OCI-LY3 (cell line): ENCODE data around the gene SCUBE1.

Source experiments
- H2AFZ ChIP-seq: fragments of 200-600, 300-600 bp; shearing (Covaris generic); 2 replicates; pipeline ENCODE4 v1.6.0; 2014; ENCODE audit warnings: antibody characterized with exemption, low read depth, low read length
- H3K27ac ChIP-seq: fragments of 200-600, 300-600 bp; sonication (generic); 2 replicates; pipeline ENCODE4 v1.5.1; 2014; ENCODE audit warnings: mild to moderate bottlenecking, low read length, moderate library complexity, mixed read lengths
- H3K27me3 ChIP-seq: fragments of 200-600, 300-600 bp; sonication (generic); 2 replicates; pipeline ENCODE4 v1.6.1; 2014; ENCODE audit warnings: low read depth, low read length, mixed read lengths
- H3K36me3 ChIP-seq: fragments of 200-600, 300-600 bp; sonication (generic); replicated peaks from 2 replicates; pipeline ENCODE3; 2014; ENCODE audit warnings: low read depth, low read length, mixed read lengths
- H3K4me1 ChIP-seq: fragments of 300-600, 200-600 bp; sonication (generic); 2 replicates; pipeline ENCODE4 v1.6.1; 2014; ENCODE audit warnings: low read length, mixed read lengths
- H3K4me2 ChIP-seq: fragments of 200-600, 300-600 bp; sonication (generic); 2 replicates; pipeline ENCODE4 v1.6.1; 2014; ENCODE audit warnings: low read length, mixed read lengths
- H3K4me3 ChIP-seq: fragments of 300-600, 200-600 bp; sonication (generic); 2 replicates; pipeline ENCODE4 v1.5.1; 2014; ENCODE audit warnings: antibody characterized with exemption, mild to moderate bottlenecking, low read length, moderate library complexity
- H3K79me2 ChIP-seq: fragments of 300-600, 200-600 bp; shearing (Covaris generic); 2 replicates; pipeline ENCODE4 v1.6.1; 2014; ENCODE audit warnings: mild to moderate bottlenecking, low read length, mixed read lengths
- H3K9ac ChIP-seq: fragments of 300-600, 200-600 bp; shearing (Covaris generic); 2 replicates; pipeline ENCODE4 v1.6.0; 2014; ENCODE audit warnings: mild to moderate bottlenecking, low read length, moderate library complexity
- H3K9me3 ChIP-seq: fragments of 200-600, 300-600 bp; shearing (Covaris generic); 2 replicates; pipeline ENCODE4 v1.6.1; 2014; ENCODE audit warnings: low read length, mixed read lengths; ENCODE audit not compliant: insufficient read depth
- H4K20me1 ChIP-seq: fragments of 200-600, 300-600 bp; sonication (generic); 2 replicates; pipeline ENCODE4 v1.6.1; 2016; ENCODE audit warnings: low read length, mixed read lengths; ENCODE audit not compliant: insufficient read depth
- CTCF ChIP-seq: fragments of 200-600, 300-600 bp; sonication (generic); IDR thresholded peaks from 2 replicates; pipeline ENCODE4 v1.5.1; 2014; ENCODE audit warnings: antibody characterized with exemption, low read length, low read depth
- EZH2phosphoT487 ChIP-seq: fragments of 200-600 bp; shearing (Covaris generic); IDR thresholded peaks from 2 replicates; pipeline ENCODE4 v1.6.1; 2018; ENCODE audit warnings: antibody characterized with exemption, mixed run types, low read depth

SCUBE1 gene

GRCh38 chr22:43277987-43278601 lies 65.1 kb downstream of the SCUBE1 start:
- H3K4me2 ChIP-seq, result no peak overlapping the region

GRCh38 chr22:43277091-43277490 lies 66.1 kb downstream of the SCUBE1 start:
- no peaks in the 10 kb centered on the region for H3K36me3 ChIP-seq
- no peak overlapping the region for H3K4me3 ChIP-seq
- TF ChIP-seq EZH2phosphoT487 (no peak), CTCF (no peak)
- no peak overlapping the region for H3K27ac ChIP-seq
- no peaks in the 10 kb centered on the region for H3K79me2 ChIP-seq
- no peaks in the 10 kb centered on the region for H3K4me1 ChIP-seq
- no peak overlapping the region for H2AFZ ChIP-seq
- H3K9ac ChIP-seq, result no peak overlapping the region
- no peak overlapping the region for H3K4me2 ChIP-seq
- H3K9me3 ChIP-seq, result no peaks in the 10 kb centered on the region
- H3K27me3 ChIP-seq, result 0 out of 2 replicates have a peak, but pooled peaks cover 12% of the 10 kb centered on the region
- no peaks in the 10 kb centered on the region for H4K20me1 ChIP-seq

More at GRCh38 chr22:43277987-43278601, 65.1 kb downstream of the SCUBE1 start:
- Histone ChIP-seq H3K9me3 (no peaks in the 10 kb centered on the region), H3K9ac (no peak overlapping the region), H3K36me3 (no peaks in the 10 kb centered on the region), H3K27me3 (peaks cover 18% of the 10 kb centered on the region; the same call in 1 of the 2 replicates), H3K4me1 (no peaks in the 10 kb centered on the region), H2AFZ (peak overlapping the region; percentile 66; the same call in 1 of the 2 replicates), H3K79me2 (no peaks in the 10 kb centered on the region), H4K20me1 (no peaks in the 10 kb centered on the region), H3K27ac (no peak overlapping the region), H3K4me3 (no peak overlapping the region)
- TF ChIP-seq EZH2phosphoT487, result no peak
- no peak for TF ChIP-seq CTCF

- Histone ChIP-seq H3K4me1 (no peaks in the 10 kb centered on the region), H3K9me3 (no peaks in the 10 kb centered on the region)
Observed at GRCh38 chr22:43276321-43276720, 66.9 kb downstream of the SCUBE1 start.

More at GRCh38 chr22:43276321-43276720, 66.9 kb downstream of the SCUBE1 start:
- Histone ChIP-seq H3K79me2 (no peaks in the 10 kb centered on the region), H3K36me3 (no peaks in the 10 kb centered on the region), H3K4me2 (no peak overlapping the region), H4K20me1 (no peaks in the 10 kb centered on the region), H2AFZ (no peak overlapping the region), H3K4me3 (no peak overlapping the region), H3K27me3 (0 out of 2 replicates have a peak, but pooled peaks cover 6% of the 10 kb centered on the region), H3K9ac (no peak overlapping the region), H3K27ac (no peak overlapping the region)
- no peak for TF ChIP-seq CTCF
- TF ChIP-seq EZH2phosphoT487, result no peak
